Astrocyte (in vitro differentiated cells and primary cell): ENCODE results near the gene PCYT1B.

Experiments
- EZH2 ChIP-seq: IDR thresholded peaks from 2 replicates; pipeline ENCODE4 v1.6.1; 2012; ENCODE audit warnings: mild to moderate bottlenecking, low read length, inconsistent platforms; ENCODE audit not compliant: insufficient read depth
- TF ChIP-seq, protein P1 (sequence below): IDR thresholded peaks from 2 replicates; pipeline ENCODE4 v1.5.1; 2011; ENCODE audit warnings: low read depth, mild to moderate bottlenecking, inconsistent platforms, low read length, moderate library complexity; ENCODE audit not compliant: insufficient read depth

- TF ChIP-seq, protein P1, sequence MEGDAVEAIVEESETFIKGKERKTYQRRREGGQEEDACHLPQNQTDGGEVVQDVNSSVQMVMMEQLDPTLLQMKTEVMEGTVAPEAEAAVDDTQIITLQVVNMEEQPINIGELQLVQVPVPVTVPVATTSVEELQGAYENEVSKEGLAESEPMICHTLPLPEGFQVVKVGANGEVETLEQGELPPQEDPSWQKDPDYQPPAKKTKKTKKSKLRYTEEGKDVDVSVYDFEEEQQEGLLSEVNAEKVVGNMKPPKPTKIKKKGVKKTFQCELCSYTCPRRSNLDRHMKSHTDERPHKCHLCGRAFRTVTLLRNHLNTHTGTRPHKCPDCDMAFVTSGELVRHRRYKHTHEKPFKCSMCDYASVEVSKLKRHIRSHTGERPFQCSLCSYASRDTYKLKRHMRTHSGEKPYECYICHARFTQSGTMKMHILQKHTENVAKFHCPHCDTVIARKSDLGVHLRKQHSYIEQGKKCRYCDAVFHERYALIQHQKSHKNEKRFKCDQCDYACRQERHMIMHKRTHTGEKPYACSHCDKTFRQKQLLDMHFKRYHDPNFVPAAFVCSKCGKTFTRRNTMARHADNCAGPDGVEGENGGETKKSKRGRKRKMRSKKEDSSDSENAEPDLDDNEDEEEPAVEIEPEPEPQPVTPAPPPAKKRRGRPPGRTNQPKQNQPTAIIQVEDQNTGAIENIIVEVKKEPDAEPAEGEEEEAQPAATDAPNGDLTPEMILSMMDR = no peak
- TF ChIP-seq EZH2 = no peak
Measured at GRCh38 chrX:24682739-24683432, 35.7 kb upstream of the PCYT1B start.
